NCI-H1436 treated with DMSO at 0.1 percent for 48 hours (cell line): Measurements from ENCODE around the gene FUT2.
"Not testable (repeated sequence)": the region's sequence is repeated elsewhere in the genome, so short reads cannot be mapped to it uniquely, and the experiment has no call there.

Experiments used
- DNase-seq: peaks from one replicate; lab custom pipeline; 2025; lab: John Stamatoyannopoulos, UW

FUT2 gene

DNA sequence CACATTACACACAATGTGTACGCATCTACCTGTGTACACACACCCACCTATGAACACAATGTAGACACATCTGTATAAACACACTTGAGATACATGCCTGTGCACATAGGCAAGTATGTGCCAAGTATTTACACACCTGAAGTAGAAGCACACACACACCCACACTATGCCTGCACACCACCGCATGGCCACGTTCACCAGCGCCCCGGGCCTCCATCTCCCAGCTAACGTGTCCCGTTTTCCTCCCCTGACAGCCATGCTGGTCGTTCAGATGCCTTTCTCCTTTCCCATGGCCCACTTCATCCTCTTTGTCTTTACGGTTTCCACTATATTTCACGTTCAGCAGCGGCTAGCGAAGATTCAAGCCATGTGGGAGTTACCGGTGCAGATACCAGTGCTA lies 6.9 kb downstream of the FUT2 start:
- DNase-seq = no peak

GRCh38 chr19:48703316-48703715 lies 7.5 kb downstream of the FUT2 start:
- DNase-seq = no peak

DNA sequence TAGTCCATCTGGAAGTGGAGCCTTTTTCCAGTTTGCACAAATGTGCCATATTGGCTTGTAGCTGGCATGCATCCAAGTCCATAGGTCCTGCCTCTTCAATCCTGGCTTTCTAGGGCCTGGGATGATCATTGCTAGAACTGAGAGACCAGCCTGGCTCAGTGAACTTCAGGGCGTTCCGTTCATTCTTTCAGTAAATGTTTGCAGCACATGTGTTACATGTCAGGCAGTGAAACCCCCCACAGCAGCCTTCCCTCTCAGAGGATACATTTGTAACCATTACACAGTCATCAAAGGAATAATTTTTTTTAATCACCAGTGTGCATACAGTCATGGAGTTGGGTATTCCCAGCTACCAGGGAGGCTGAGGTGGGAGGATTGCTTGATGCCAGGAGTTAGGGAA lies 9.7 kb downstream of the FUT2 start:
- DNase-seq = no peak

GRCh38 chr19:48708471-48708870 lies 12.7 kb downstream of the FUT2 start:
- no peak for DNase-seq

DNA sequence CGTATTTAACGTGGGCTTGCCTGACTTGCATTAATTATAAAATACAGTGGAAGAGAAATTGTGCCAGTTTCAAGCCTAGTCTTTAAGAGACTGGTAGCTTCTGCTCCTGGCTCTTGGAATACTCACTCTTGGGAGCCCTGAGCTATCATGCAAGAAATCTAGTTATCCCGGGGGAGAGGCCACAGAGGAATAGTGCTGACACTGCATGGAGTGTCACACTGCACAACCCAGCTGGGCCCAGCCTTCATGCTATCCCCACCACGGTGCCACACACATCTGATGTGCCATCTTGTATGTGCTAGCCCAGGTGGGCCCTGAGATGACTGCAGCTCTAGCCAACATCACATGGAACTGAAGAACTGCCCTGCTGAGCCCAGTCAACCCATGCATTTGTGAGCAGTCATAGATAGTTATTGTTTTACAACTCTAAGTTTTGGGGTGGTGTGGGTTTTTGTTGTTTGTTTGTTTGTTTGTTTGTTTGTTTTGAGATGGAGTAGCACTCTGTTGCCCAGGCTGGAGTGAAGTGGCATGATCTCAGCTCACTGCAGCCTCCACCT lies 15.4 kb downstream of the FUT2 start:
- DNase-seq = no peak

GRCh38 chr19:48713041-48713863 lies 17.5 kb downstream of the FUT2 start:
- DNase-seq = no peak

GRCh38 chr19:48713864-48714755 lies 18.3 kb downstream of the FUT2 start:
- DNase-seq = peak; percentile 100

GRCh38 chr19:48714759-48715675 lies 19.2 kb downstream of the FUT2 start:
- no peak for DNase-seq

DNA sequence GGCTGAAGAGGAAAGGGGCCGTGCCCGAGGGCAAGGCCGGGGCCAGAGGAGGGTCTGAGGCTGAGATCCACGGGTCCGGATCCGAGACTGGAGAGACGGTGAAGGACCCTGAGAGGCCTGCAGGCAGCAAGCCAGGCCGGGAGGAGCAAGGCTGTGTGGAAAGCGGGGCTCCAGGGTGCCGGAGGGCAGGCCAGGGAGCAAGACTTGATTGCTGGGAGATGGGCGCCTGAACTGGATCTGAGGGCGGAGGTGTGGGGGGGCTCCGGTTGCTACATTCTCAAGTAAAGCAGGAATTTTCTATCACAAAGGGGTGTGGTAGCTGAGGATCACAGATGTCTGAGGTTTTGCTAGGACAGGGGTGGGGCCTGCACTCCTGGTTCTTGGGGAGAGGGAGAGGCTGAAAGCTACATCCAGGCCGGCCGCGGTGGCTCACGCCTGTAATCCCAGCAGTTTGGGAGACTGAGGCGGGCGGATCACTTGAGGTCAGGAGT lies 20.0 kb downstream of the FUT2 start:
- DNase-seq = no peak

DNA sequence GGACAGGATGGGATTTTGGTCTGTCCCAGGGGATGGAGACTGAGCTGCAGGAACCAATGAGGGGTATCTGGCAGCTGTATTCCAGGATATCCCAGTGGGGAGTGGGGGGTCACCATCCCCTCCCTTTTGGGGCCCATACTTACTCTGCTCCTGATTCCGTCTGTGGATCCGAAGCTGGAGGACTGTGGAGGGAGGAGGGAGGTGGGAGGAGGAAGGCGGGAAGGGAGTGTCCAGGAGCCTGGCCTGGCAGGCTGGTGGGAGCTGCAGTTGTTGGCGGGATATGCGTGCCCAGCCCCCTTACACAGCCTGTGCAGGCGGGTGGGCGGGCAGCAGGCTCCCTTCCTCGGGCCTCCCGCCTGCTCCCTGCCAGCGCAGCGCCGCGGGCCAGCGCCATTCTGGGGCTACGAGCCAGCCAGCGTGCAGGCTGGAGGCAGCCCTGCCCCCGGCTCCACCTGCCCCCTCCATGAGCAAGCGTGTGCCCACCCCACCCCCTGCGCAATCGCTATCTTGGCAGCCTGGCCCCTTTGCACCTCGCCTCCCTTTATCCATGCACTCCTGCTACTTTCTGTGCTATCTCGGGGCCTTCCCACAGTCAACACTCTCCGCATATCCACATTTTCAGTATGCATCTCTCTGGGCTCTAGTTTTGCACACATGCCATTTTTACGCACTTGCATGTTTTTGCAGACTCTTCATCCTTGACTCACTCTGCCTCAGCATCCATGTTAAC lies 21.0 kb downstream of the FUT2 start:
- DNase-seq = no peak

DNA sequence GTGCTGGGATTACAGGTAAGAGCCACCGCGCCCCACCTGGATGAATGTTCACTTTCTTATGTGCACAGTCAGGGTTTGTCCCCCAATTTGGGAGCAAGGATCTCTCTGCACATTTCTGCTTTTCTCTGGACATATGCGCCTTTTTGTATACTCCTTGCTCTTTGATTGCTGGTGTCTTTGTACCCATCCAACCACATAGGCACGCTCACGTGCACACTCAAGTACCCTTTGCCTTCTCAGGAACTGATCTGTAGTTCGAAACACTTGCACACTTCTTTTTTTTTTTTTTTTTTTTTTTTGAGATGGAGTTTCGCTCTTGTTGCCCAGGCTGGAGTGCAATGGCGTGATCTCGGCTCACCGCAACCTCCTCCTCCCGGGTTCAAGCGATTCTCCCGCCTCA lies 22.3 kb downstream of the FUT2 start:
- DNase-seq = not testable (repeated sequence)

- no peak for DNase-seq
These were observed 23.0 kb downstream of the FUT2 start for GRCh38 chr19:48718711-48719231.

DNA sequence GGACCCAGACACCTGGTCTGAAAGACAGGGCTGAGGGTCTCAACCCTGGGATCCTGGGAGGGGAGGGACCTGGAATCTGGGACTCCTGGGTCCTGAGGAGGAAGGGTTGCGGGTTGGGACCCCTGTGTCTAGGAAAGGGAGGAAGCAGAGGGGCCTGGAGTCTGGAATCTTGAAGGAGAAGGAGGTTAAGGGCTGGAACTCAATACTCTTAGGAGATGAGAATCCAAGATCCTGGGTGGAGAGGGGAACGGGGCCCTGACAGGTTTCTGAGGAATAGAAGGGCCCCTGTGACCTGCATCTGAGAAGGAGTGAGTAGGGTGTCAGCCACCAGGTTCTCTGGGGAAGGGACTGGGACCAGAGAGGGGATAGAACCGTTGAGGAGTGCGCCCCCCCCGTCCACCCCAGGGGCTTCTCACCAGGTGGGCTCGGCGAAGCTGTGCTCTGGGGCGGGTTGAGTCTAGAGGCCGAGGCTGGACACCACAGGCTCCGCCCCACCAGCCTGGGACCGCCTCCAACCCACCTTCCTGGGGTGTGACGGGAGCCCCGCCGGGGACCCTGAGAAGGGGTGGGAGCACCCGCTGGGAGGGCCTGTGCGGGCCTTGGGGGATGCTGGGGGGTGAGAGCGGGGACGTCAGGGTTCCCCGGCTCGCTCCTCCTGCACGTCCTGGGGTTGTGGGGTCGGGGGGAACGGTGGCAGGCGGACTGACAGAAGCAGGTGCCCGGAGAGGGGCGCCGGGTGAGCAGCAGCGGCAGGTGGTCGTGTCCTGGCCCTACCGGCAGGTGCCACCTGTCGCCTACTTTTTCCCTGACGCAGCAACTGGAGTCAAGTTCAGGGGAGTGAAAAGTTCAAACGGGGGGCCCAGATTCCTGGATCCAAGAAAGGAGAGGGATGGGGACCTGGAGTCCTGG lies 23.7 kb downstream of the FUT2 start, which contains the start of gene MAMSTR:
Gene MAMSTR, minus strand, starts transcription at position 463 of the 909 bp plus-strand sequence. CDS start 694 bp downstream, outside the sequence.
- DNase-seq = no peak

GRCh38 chr19:48720251-48720612 lies 24.5 kb downstream of the FUT2 start:
- DNase-seq = no peak

DNA sequence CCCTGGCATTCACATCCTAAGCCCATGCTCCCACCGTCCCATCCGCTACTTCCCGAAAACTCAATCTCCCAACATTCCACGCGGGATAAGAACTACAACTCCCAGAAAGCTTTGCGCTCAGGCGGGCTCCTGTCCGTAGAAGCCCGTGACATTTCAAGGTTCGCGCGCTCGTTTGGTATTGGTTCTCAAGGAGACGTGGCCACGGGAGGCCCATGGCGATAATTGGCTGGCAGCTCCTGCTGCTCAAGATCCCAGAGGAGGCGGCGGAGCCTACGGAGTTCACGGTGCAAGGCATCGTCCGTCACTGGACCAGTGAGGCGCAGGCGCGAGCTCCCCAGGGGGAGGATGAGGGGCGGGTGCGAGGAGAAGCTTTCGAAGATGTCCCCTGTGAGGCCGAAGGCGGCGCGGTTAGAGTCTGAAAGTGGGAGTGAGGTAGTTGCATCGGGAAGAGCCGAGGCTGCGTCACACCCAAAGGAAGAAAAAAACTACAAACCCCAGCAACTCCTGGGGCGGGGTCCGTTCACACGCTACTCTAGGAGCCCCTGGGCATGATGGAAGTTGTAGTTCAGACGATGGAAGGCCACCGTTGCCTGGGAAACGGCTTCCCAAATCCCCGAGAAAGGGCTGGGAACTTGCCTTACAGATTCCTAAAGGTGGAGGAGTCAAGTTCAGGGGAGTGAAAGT lies 25.0 kb downstream of the FUT2 start:
- peak; percentile 98 for DNase-seq

DNA sequence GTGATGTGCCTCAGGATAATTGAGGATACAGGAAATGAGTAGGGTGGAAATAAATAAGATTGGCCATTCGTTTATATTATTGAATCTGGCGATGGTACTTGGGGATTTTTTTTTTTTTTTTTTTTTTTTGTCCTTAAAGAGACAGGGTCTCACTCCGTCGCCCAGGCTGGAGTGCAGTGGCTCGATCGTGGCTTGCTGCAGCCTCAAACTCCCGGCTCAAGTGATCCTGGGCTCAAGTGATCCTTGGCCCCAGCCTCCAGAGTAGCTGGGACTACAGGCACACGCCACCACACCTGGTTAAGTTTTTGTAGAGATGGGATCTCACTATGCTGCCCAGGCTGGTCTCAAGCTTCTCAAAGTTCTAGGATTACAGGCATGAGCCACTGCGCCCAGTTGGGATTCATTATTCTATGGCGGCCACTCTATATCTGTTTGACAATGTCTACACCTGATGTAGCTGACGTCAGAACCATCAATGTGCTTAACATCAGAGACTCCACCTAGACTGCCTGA lies 26.5 kb downstream of the FUT2 start:
- DNase-seq = no peak

- DNase-seq = no peak
These were observed 29.3 kb downstream of the FUT2 start for GRCh38 chr19:48724796-48725753.
